CD4-positive, alpha-beta memory T cell (primary cell): Measurements from ENCODE around the gene SCGB1C2. TPM values are rescaled to one million over a fixed set of nuclear protein-coding genes. Genes with fewer than 3 reads are reported as not detected.
A peak's percentile ranks its signal among the peaks of the same experiment; 100 is the strongest.
"Not testable (repeated sequence)": the region's sequence is repeated elsewhere in the genome, so short reads cannot be mapped to it uniquely, and the experiment has no call there.

ENCODE experiments used
- CTCF ChIA-PET: fragments of 350-600 bp; sonication (Branson Sonifier 250); formaldehyde crosslinking; loops from one replicate; lab custom pipeline; 2021; ENCODE audit warnings: inconsistent platforms; ENCODE audit not compliant: partially characterized antibody; lab: Charles Lee
- POLR2A ChIA-PET: fragments of 350-600 bp; sonication (Branson Sonifier 250); formaldehyde crosslinking; loops from one replicate; lab custom pipeline; 2021; ENCODE audit not compliant: partially characterized antibody; lab: Charles Lee
- DNase-seq, 5 donors: peaks; one replicate each; pipeline versions ENCODE4 v3.0.0 to v3.0.0-alpha.2; 2020 to 2022; ENCODE audit warnings: mixed read lengths in 1 of 5
- H3K27ac ChIP-seq: one replicate; pipeline ENCODE4 v1.7.0; 2013; ENCODE audit warnings: low read depth, low read length
- H3K27me3 ChIP-seq: 2 replicates; pipeline ENCODE4 v1.7.0; 2013; ENCODE audit warnings: mild to moderate bottlenecking, low read length, moderate library complexity; ENCODE audit not compliant: insufficient read depth
- H3K36me3 ChIP-seq: 2 replicates; pipeline ENCODE4 v1.7.0; 2013; ENCODE audit warnings: mild to moderate bottlenecking, low read length, moderate library complexity; ENCODE audit not compliant: insufficient read depth
- H3K4me1 ChIP-seq: 2 replicates; pipeline ENCODE4 v1.7.0; 2013; ENCODE audit warnings: mild to moderate bottlenecking, low read length, moderate library complexity; ENCODE audit not compliant: insufficient read depth
- H3K4me3 ChIP-seq, 2 donors: one replicate each; pipeline ENCODE4 v1.7.0; 2013; ENCODE audit warnings: low read length in 2 of 2, mild to moderate bottlenecking in 1 of 2
- H3K9me3 ChIP-seq, 2 donors: one replicate each; pipeline ENCODE4 v1.7.0; 2013; ENCODE audit warnings: low read length in 2 of 2, control low read depth in 1 of 2; ENCODE audit not compliant: control insufficient read depth in 1 of 2
- H3K27ac Mint-ChIP-seq, 7 donors: one replicate each; pipeline ENCODE4 v1.8.0; 2020 to 2021; ENCODE audit warnings: mixed read lengths in 7 of 7, mild to moderate bottlenecking in 6 of 7, inconsistent platforms in 3 of 7, moderate library complexity in 3 of 7
- H3K27me3 Mint-ChIP-seq, 2 donors: one replicate each; pipeline ENCODE4 v1.8.0; 2020 to 2021; ENCODE audit warnings: mixed read lengths in 2 of 2
- H3K36me3 Mint-ChIP-seq, 2 donors: one replicate each; pipeline ENCODE4 v1.8.0; 2020 to 2021; ENCODE audit warnings: mixed read lengths in 2 of 2, inconsistent platforms in 1 of 2, mild to moderate bottlenecking in 1 of 2
- H3K4me1 Mint-ChIP-seq, 4 donors: one replicate each; pipeline ENCODE4 v1.8.0; 2020 to 2021; ENCODE audit warnings: mixed read lengths in 4 of 4, mild to moderate bottlenecking in 1 of 4
- H3K4me3 Mint-ChIP-seq, 8 donors: one replicate each; pipeline ENCODE4 v1.8.0; 2020 to 2021; ENCODE audit warnings: mixed read lengths in 8 of 8, mild to moderate bottlenecking in 7 of 8, moderate library complexity in 6 of 8, inconsistent platforms in 3 of 8
- H3K9me3 Mint-ChIP-seq, 8 donors: one replicate each; pipeline ENCODE4 v1.8.0; 2020 to 2021; ENCODE audit warnings: mixed read lengths in 8 of 8, mild to moderate bottlenecking in 5 of 8, inconsistent platforms in 3 of 8, moderate library complexity in 1 of 8
- intact Hi-C: fragments of 100-400 bp; cut with micrococcal nuclease; formaldehyde crosslinking; loops from one replicate; pipeline ENCODE4 v1.15.1; 2023
- polyA plus RNA-seq, 2 donors: library from polyadenylated mRNA; unstranded; fragments of 300-500 nt; fragmentation: Illumina TruSeq; gene quantifications; one replicate each; pipeline ENCODE4 v1.2.3, GENCODE V29; 2021
- total RNA-seq, 2 experiments: library from RNA; stranded (reverse); gene quantifications; one replicate each; pipeline ENCODE4 v1.2.3, GENCODE V29; 2021

The SCGB1C2 gene
- not detected for total RNA-seq
- not detected for polyA plus RNA-seq

DNA sequence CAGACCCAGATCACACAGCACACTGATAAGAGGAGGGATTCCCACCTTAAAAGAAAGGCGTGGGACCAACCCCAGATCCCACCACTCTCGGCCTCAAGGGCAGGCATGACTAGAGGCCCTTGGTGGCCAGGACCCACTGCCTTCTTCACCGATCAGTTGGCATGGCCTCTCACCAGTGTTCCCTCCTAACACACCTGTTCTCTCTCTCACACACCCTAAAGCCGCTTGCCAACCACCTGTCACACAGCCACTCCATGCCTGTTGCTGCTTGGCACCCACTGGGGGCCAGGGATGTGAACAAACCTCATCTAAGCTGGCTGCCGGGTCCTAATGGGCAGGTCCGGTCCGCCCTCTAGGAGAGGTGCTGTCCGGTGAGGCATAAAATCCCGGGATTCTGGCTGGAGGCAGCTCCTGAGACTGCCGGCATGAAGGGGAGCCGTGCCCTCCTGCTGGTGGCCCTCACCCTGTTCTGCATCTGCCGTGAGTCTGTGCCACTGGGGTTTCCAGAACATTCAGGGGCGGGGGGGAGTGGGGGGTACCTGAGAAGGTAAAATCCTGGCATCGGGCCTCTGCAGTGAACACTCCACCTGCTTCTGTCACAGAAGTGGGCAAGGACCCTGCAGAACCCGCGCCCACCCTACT lies at the start of gene SCGB1C2:
TSS of gene SCGB1C2 (plus strand) at position 404 of the 642 bp plus-strand sequence. CDS start at position 426, 22 bp downstream.
- intact Hi-C loops, H3K4me1 ChIP-seq, H3K9me3 ChIP-seq, H3K36me3 ChIP-seq, H3K36me3 Mint-ChIP-seq, H3K27me3 Mint-ChIP-seq, H3K4me1 Mint-ChIP-seq, H3K27me3 ChIP-seq, CTCF ChIA-PET, H3K9me3 Mint-ChIP-seq, H3K4me3 ChIP-seq, H3K27ac ChIP-seq, DNase-seq, POLR2A ChIA-PET: not testable (repeated sequence)
- Mint-ChIP-seq H3K4me3 (peak within 1 kb of the TSS in 3 of 8 donors; percentile 5 to 48 (median 39)), H3K27ac (peak within 1 kb of the TSS in 4 of 7 donors; percentile 24 to 46 (median 29))

DNA sequence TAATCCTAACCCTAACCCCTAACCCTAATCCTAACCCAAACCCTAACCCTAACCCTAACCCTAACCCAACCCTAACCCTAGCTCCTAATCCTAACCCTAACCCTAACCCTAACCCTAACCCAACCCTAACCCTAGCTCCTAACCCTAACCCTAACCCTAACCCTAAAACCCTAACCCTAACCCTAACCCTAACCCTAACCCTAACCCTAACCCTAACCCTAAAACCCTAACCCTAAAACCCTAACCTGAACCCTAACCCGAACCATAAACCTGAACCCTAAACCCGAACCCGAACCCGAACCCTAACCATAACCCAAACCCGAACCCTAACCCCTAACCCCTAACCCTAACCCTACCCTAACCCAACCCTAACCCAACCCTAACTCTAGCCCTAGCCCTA lies 24.3 kb upstream of the SCGB1C2 start:
- H3K9me3 Mint-ChIP-seq, H3K4me3 ChIP-seq, H3K27ac Mint-ChIP-seq, POLR2A ChIA-PET, H3K4me1 ChIP-seq, H3K36me3 Mint-ChIP-seq, H3K9me3 ChIP-seq, CTCF ChIA-PET, H3K36me3 ChIP-seq, H3K27ac ChIP-seq, intact Hi-C loops, H3K27me3 ChIP-seq, H3K4me3 Mint-ChIP-seq, H3K4me1 Mint-ChIP-seq, H3K27me3 Mint-ChIP-seq, DNase-seq: not testable (repeated sequence)

DNA sequence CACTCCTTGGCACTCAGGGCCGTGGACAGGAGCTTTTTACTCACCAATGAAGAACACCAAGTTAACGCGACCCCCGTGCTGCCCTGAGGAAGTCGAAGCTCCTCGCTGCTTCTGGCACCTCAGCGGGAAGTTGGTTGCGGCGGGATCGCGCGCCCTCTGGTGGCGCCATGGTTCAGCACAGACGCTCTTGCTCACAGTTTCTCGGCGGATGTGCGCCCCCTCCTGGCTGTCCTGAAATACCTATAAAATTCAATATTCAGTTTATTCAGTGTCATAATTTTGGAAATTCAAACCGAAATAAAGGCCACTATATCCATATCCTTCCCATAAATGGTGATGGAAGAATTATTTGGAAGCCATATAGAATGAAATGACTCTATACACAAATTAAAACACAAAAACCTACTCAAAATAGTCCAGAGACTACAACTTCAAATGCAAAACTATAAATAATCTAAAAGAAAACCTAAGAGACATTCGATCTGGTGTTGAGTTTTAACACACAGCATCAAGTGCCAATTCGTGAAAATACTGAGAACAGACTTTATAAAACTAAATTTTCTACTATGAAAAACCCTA lies 18.9 kb upstream of the SCGB1C2 start:
- POLR2A ChIA-PET, H3K27me3 Mint-ChIP-seq, H3K9me3 ChIP-seq, H3K4me1 Mint-ChIP-seq, intact Hi-C loops, H3K9me3 Mint-ChIP-seq, H3K4me3 Mint-ChIP-seq, H3K27ac Mint-ChIP-seq, H3K36me3 Mint-ChIP-seq, H3K4me1 ChIP-seq, H3K27me3 ChIP-seq, CTCF ChIA-PET, H3K27ac ChIP-seq, H3K4me3 ChIP-seq, H3K36me3 ChIP-seq: not testable (repeated sequence)
- peak in 3 of 5 donors; percentile 6 to 69 (median 60) for DNase-seq

DNA sequence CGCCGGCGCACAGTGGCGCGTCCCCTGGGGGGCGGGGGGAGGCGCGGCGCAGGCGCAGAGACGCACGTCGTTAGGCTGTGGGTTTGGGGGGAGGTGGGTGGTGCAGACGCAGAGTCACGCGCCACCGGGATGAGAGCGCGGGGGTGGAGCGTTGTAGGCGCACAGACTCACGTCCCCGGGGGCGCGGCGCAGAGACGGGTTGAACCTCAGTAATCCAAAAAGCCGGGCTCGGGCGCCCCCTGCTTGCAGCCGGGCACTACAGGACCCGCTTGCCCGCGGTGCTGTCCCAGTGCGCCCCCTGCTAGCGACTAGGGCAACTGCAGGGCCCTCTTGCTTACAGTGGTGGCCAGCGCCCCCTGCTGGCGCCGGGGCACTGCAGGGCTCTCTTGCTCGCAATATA lies 3.4 kb upstream of the SCGB1C2 start:
- H3K9me3 Mint-ChIP-seq, intact Hi-C loops, H3K36me3 ChIP-seq, POLR2A ChIA-PET, H3K9me3 ChIP-seq, CTCF ChIA-PET, H3K4me1 Mint-ChIP-seq, DNase-seq, H3K27me3 ChIP-seq, H3K27ac ChIP-seq, H3K27me3 Mint-ChIP-seq, H3K4me3 ChIP-seq, H3K4me3 Mint-ChIP-seq, H3K27ac Mint-ChIP-seq, H3K4me1 ChIP-seq, H3K36me3 Mint-ChIP-seq: not testable (repeated sequence)

DNA sequence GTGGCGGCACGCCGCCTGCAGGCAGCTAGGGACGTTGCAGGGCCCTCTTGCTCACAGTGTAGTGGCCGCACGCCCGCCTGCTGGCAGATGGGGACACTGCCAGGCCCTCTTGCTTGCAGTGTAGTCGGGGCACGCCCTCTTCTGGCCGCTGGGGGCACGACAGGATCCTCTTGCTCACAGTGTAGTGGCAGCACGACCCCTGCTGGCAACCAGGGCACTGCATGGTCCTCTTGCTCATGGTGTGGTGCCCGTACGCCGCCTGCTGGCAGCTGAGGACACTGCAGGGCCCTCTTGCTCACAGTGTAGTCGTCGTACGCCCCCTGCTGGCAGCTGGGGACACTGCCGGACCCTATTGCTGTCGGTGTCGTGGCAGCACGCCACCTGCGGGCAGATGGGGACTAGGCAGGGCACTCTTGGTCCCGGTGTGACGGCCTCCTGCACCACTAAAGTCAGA lies 3.0 kb upstream of the SCGB1C2 start:
- H3K9me3 Mint-ChIP-seq, intact Hi-C loops, POLR2A ChIA-PET: not testable (repeated sequence)

DNA sequence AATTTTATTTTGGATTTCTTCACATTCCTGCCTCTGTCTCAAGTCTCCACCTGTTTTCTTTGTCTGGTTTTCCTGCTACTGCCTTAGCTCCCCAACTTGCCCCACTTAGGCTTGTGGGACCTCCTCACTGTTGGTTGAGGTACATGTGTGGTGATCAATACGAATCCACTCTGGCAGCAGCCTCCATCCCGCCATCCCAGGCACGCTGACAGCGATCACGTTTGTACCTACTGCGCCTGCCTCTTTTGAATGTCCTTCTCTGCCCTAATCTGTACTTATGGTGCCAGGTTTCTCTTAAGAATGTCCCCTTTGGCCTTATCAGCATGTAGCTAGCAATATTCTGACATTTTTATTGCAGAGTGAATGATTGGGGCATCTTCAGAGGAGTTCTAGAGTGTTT lies 2.3 kb upstream of the SCGB1C2 start:
- CTCF ChIA-PET, H3K9me3 Mint-ChIP-seq, H3K27ac ChIP-seq, H3K4me1 ChIP-seq, H3K27ac Mint-ChIP-seq, H3K27me3 ChIP-seq, H3K4me3 ChIP-seq, H3K27me3 Mint-ChIP-seq, H3K36me3 Mint-ChIP-seq, H3K36me3 ChIP-seq, DNase-seq, intact Hi-C loops, H3K9me3 ChIP-seq, POLR2A ChIA-PET, H3K4me3 Mint-ChIP-seq, H3K4me1 Mint-ChIP-seq: not testable (repeated sequence)

More for the DNA sequence above, 3.0 kb upstream of the SCGB1C2 start:
- H3K4me3 Mint-ChIP-seq, H3K4me1 ChIP-seq, H3K27ac ChIP-seq, H3K36me3 ChIP-seq, H3K36me3 Mint-ChIP-seq, H3K27me3 ChIP-seq, H3K27ac Mint-ChIP-seq, H3K9me3 ChIP-seq, H3K27me3 Mint-ChIP-seq, CTCF ChIA-PET, H3K4me3 ChIP-seq, H3K4me1 Mint-ChIP-seq: not testable (repeated sequence)
- peak in 3 of 5 donors; percentile 17 to 57 (median 23) for DNase-seq

DNA sequence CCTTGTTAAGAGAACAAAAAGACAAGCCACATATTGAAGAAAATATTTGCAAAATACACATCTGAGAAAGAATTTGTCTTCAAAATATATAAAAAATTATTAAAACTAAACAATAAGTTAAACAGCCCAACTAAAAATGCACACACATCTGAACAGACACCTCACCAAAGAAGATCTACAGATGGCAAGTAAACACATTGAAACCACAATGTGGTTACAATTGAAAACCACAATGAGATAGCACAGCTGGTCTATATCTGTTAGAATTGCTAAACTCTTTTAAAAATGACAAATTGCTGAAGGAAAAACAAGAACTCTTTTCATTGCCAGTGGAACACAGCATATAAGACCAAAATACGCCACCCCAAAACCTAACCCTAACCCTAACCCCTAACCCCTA lies 1.5 kb upstream of the SCGB1C2 start:
- H3K36me3 ChIP-seq, CTCF ChIA-PET, H3K9me3 Mint-ChIP-seq, H3K4me3 Mint-ChIP-seq, intact Hi-C loops, H3K27ac Mint-ChIP-seq, H3K36me3 Mint-ChIP-seq, POLR2A ChIA-PET, H3K27me3 Mint-ChIP-seq, H3K4me3 ChIP-seq, H3K4me1 Mint-ChIP-seq, H3K27me3 ChIP-seq, H3K27ac ChIP-seq, H3K4me1 ChIP-seq, DNase-seq, H3K9me3 ChIP-seq: not testable (repeated sequence)
